Pons (tissue), 1 donor: Measurements from ENCODE around the gene TLL2.

Experiments used
- DNase-seq: peaks from one replicate; pipeline ENCODE4 v3.0.0-alpha.2; 2016; ENCODE audit warnings: low spot score

TLL2 gene

DNA sequence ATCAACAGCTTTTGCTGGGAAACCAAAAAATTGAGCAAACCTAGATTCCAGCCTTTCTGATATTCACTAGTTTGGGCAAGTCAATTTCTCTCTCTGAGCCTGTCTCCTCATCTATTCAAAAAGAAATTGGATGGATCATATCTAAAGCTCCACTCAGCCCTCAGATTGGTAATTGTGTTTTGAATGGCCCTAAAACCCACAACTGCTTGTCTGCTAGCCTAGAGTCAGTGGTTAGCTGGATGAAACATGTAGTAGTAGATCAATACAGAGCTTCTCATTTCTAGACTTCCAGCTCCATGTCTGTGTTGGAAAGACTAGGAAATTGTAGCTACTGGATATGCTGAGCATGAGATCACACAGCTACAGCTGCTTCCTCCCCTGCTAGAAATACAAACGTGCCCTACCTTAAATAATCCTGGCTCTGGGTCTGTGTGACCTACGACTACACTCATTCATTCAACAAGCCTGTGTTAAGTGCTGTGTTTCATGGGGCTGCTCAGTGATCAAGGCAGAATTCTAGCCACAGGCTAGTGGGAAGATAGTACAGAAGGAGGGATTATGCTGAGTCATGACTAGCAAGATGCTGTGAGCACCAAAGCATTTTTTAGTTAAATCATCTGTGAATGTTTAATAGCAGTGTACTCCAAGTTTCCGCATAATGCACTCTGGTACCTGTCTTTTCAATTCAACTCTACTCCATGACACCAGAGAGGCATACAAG is 193.8 kb downstream of the TLL2 start:
- DNase-seq: no peak

GRCh38 chr10:96317067-96317833 is 196.5 kb downstream of the TLL2 start:
- no peak for DNase-seq
